B cell (primary cell): Measurements from ENCODE around the gene IKZF2. TPM values are rescaled to one million over a fixed set of nuclear protein-coding genes. Genes with fewer than 3 reads are reported as not detected.

ENCODE experiments used
- ATAC-seq: fragments of 200-7000 bp; cut with Tn5 transposase; one replicate; pipeline ENCODE4 v1.10.0; 2021; ENCODE audit warnings: low read depth, mild to moderate bottlenecking, moderate number of reproducible peaks, moderate library complexity
- CTCF ChIA-PET: fragments of 350-600 bp; sonication (Branson Sonifier 250); formaldehyde crosslinking; loops from one replicate; lab custom pipeline; 2021; ENCODE audit warnings: antibody characterized with exemption, inconsistent platforms; lab: Charles Lee
- POLR2A ChIA-PET: fragments of 350-600 bp; sonication (Branson Sonifier 250); formaldehyde crosslinking; loops from one replicate; lab custom pipeline; 2021; ENCODE audit warnings: antibody characterized with exemption; lab: Charles Lee
- DNase-seq: peaks from one replicate; pipeline ENCODE4 v3.0.0; 2013
- H2AFZ ChIP-seq: 2 replicates; pipeline ENCODE4 v1.6.1; 2012; ENCODE audit warnings: mild to moderate bottlenecking, low read depth, low read length; ENCODE audit not compliant: insufficient read depth, poor library complexity, severe bottlenecking
- H3K27ac ChIP-seq, 2 donors: 1 replicate in 1 of 2; 2 replicates in 1 of 2; pipeline ENCODE4 v1.5.1; 2012 to 2013; ENCODE audit warnings: low read length in 2 of 2, mild to moderate bottlenecking in 2 of 2, moderate library complexity in 1 of 2
- H3K27me3 ChIP-seq, 4 experiments: fragments of 200-600 bp in 1 of 4; sonication (generic) in 1 of 4; replicated peaks in 1 of 4; 1 replicate in 2 of 4; 2 replicates in 2 of 4; pipeline versions ENCODE4 v1.6.1 to v1.7.0; 2013 to 2016; ENCODE audit warnings: low read length in 3 of 4, mild to moderate bottlenecking in 2 of 4, mixed read lengths in 1 of 4, moderate library complexity in 1 of 4; ENCODE audit not compliant: insufficient read depth in 4 of 4, control insufficient read depth in 3 of 4; ENCODE audit errors: control extremely low read depth in 1 of 4
- H3K36me3 ChIP-seq, 2 experiments: replicated peaks in 1 of 2; 1 replicate in 1 of 2; 2 replicates in 1 of 2; pipeline versions ENCODE4 v1.6.1 to v1.7.1; 2013; ENCODE audit warnings: low read length in 1 of 2; ENCODE audit not compliant: insufficient read depth in 2 of 2, control insufficient read depth in 1 of 2; ENCODE audit errors: control extremely low read depth in 1 of 2, extremely low read depth in 1 of 2
- H3K4me1 ChIP-seq, 2 donors: fragments of 200-600 bp in 1 of 2; sonication (generic) in 1 of 2; 1 replicate in 1 of 2; 2 replicates in 1 of 2; pipeline versions ENCODE4 v1.5.1 to v1.6.1; 2013 to 2017; ENCODE audit warnings: low read length in 2 of 2; ENCODE audit not compliant: control insufficient read depth in 2 of 2, insufficient read depth in 2 of 2
- H3K4me2 ChIP-seq: replicated peaks from 2 replicates; pipeline ENCODE3; 2012; ENCODE audit warnings: mild to moderate bottlenecking, low read depth, low read length; ENCODE audit not compliant: poor library complexity, severe bottlenecking
- H3K4me3 ChIP-seq, 5 experiments: fragments of 200-600 bp in 1 of 5; sonication (generic) in 1 of 5; 1 replicate in 3 of 5; 2 replicates in 2 of 5; pipeline versions ENCODE4 v1.5.1 to v1.7.0; 2011 to 2016; ENCODE audit warnings: low read length in 4 of 5, mild to moderate bottlenecking in 4 of 5, low read depth in 2 of 5, control low read depth in 1 of 5, moderate library complexity in 1 of 5; ENCODE audit not compliant: insufficient read depth in 1 of 5; ENCODE audit errors: control extremely low read depth in 1 of 5, extremely low read depth in 1 of 5
- H3K79me2 ChIP-seq: fragments of 200-600 bp; sonication (generic); one replicate; pipeline ENCODE4 v1.6.0; 2016; ENCODE audit warnings: low read length; ENCODE audit not compliant: control insufficient read depth, insufficient read depth
- H3K9ac ChIP-seq: fragments of 200-600 bp; sonication (generic); 2 replicates; pipeline ENCODE4 v1.6.1; 2017; ENCODE audit warnings: mild to moderate bottlenecking, low read length, moderate library complexity
- H3K9me3 ChIP-seq, 3 donors: one replicate each; pipeline versions ENCODE4 v1.6.1 to v1.7.1; 2013; ENCODE audit warnings: low read length in 2 of 3; ENCODE audit not compliant: control insufficient read depth in 2 of 3, insufficient read depth in 1 of 3; ENCODE audit errors: control extremely low read depth in 1 of 3
- H4K20me1 ChIP-seq: 2 replicates; pipeline ENCODE4 v1.6.0; 2012; ENCODE audit warnings: mild to moderate bottlenecking, low read length; ENCODE audit not compliant: insufficient read depth, control insufficient read depth, poor library complexity, severe bottlenecking
- H3K27ac Mint-ChIP-seq: one replicate; pipeline ENCODE4 v1.8.0; 2021; ENCODE audit warnings: mixed read lengths
- H3K27me3 Mint-ChIP-seq: one replicate; pipeline ENCODE4 v1.8.0; 2021; ENCODE audit warnings: mixed read lengths
- H3K4me1 Mint-ChIP-seq: one replicate; pipeline ENCODE4 v1.8.0; 2021; ENCODE audit warnings: mixed read lengths
- H3K4me3 Mint-ChIP-seq: one replicate; pipeline ENCODE4 v1.8.0; 2021; ENCODE audit warnings: mixed read lengths
- H3K9me3 Mint-ChIP-seq: one replicate; pipeline ENCODE4 v1.8.0; 2022; ENCODE audit warnings: mixed read lengths; ENCODE audit not compliant: insufficient read depth
- CTCF ChIP-seq: fragments of 200-600 bp; IDR thresholded peaks from one replicate; pipeline ENCODE4 v1.8.0; 2022; ENCODE audit warnings: antibody characterized with exemption, mild to moderate bottlenecking
- EZH2 ChIP-seq: IDR thresholded peaks from 2 replicates; pipeline ENCODE4 v1.6.1; 2012; ENCODE audit warnings: borderline replicate concordance, low read depth, mild to moderate bottlenecking, moderate library complexity, low read length; ENCODE audit not compliant: insufficient read depth, poor library complexity, severe bottlenecking
- WGBS: methylation state at CpG from one replicate; pipeline ENCODE4 v1.1.5; 2013; ENCODE audit warnings: missing lambda C conversion rate; ENCODE audit not compliant: insufficient coverage; 5-methylcytosine and 5-hydroxymethylcytosine counted together
- intact Hi-C: fragments of 100-400 bp; cut with micrococcal nuclease; formaldehyde crosslinking; loops from one replicate; pipeline ENCODE4 v1.10.0; 2022
- polyA plus RNA-seq: library from polyadenylated mRNA; depleted of rRNA; stranded (reverse); fragments of >200 nt; gene quantifications from 2 replicates; pipeline ENCODE4 v1.2.3, GENCODE V29; 2012
- total RNA-seq, 2 donors: library from RNA; stranded (reverse); fragments of 120-200 nt in 1 of 2; gene quantifications; 1 replicate in 1 of 2; 2 replicates in 1 of 2; pipeline versions ENCODE4 v1.2.3 to v1.2.4, GENCODE V29; 2013 to 2022

The IKZF2 gene
- total and polyA plus RNA-seq, 2 donors (not counting 1 experiment from before 2014, with no cell fraction given), result 2.5 to 49.3 TPM

- no peak for ATAC-seq
- Histone ChIP-seq H3K4me1 (peaks cover 0 to 4% of the 10 kb centered on the region in 2 donors), H2AFZ (no peak overlapping the region), H4K20me1 (no peaks in the 10 kb centered on the region), H3K4me2 (no peak overlapping the region), H3K27ac (no peak overlapping the region), H3K4me3 (no peak overlapping the region), H3K79me2 (no peaks in the 10 kb centered on the region), H3K9ac (no peak overlapping the region), H3K9me3 (no peaks in the 10 kb centered on the region), H3K36me3 (no peaks in the 10 kb centered on the region), H3K27me3 (no peaks in the 10 kb centered on the region)
- ChIA-PET CTCF (interaction anchor here (1.4 kb wide), 1 partner anchor 10 kb away, joined by 6 read pairs; no protein-coding TSS in a partner anchor), POLR2A (no interaction called here)
- no peak overlapping the region for H3K4me3 Mint-ChIP-seq
- peak overlapping the region; percentile 17 for H3K27ac Mint-ChIP-seq
- TF ChIP-seq CTCF, result no peak
- peak; percentile 16 for DNase-seq
- no CpG with 5 or more reads among the region's 1 CpG for WGBS
- no peaks in the 10 kb centered on the region for H3K27me3 Mint-ChIP-seq
- H3K9me3 Mint-ChIP-seq, result no peaks in the 10 kb centered on the region
- peaks cover 9% of the 10 kb centered on the region for H3K4me1 Mint-ChIP-seq
- intact Hi-C loops, result no loop called here
These were observed 160.7 kb downstream of the IKZF2 start for GRCh38 chr2:212990697-212991096.

- ATAC-seq, result no peak
These were observed 163.9 kb downstream of the IKZF2 start for GRCh38 chr2:212987492-212987891.

More at GRCh38 chr2:212987492-212987891, 163.9 kb downstream of the IKZF2 start:
- Histone ChIP-seq H3K4me3 (no peak overlapping the region), H3K36me3 (no peaks in the 10 kb centered on the region), H3K27me3 (no peaks in the 10 kb centered on the region), H4K20me1 (no peaks in the 10 kb centered on the region), H3K27ac (no peak overlapping the region), H3K79me2 (no peaks in the 10 kb centered on the region), H3K4me2 (no peak overlapping the region), H3K9ac (no peak overlapping the region), H3K4me1 (peaks cover 0 to 4% of the 10 kb centered on the region in 2 donors), H3K9me3 (no peaks in the 10 kb centered on the region), H2AFZ (no peak overlapping the region)
- H3K4me3 Mint-ChIP-seq, result no peak overlapping the region
- H3K27me3 Mint-ChIP-seq, result no peaks in the 10 kb centered on the region
- intact Hi-C loops, result no loop called here
- H3K9me3 Mint-ChIP-seq, result no peaks in the 10 kb centered on the region
- no peak for DNase-seq
- peaks cover 9% of the 10 kb centered on the region for H3K4me1 Mint-ChIP-seq
- WGBS, result 100% methylated on average over 2 of the region's 4 CpGs
- ChIA-PET POLR2A (no interaction called here), CTCF (interaction anchor here (1.4 kb wide), 1 partner anchor 20 kb away, joined by 3 read pairs; no protein-coding TSS in a partner anchor)
- H3K27ac Mint-ChIP-seq, result no peak overlapping the region
- TF ChIP-seq EZH2, result no peak
- no peak for TF ChIP-seq CTCF
